TTC549 (cell line): ENCODE measurements around the gene GEMIN2.
"Not testable (repeated sequence)": the region's sequence is repeated elsewhere in the genome, so short reads cannot be mapped to it uniquely, and the experiment has no call there.

Experiments used
- FAIRE-seq: peaks from 2 replicates; lab custom pipeline; 2012; peaks lifted over from hg19 to GRCh38; lab: Jason Lieb, UNC

Gene GEMIN2

DNA sequence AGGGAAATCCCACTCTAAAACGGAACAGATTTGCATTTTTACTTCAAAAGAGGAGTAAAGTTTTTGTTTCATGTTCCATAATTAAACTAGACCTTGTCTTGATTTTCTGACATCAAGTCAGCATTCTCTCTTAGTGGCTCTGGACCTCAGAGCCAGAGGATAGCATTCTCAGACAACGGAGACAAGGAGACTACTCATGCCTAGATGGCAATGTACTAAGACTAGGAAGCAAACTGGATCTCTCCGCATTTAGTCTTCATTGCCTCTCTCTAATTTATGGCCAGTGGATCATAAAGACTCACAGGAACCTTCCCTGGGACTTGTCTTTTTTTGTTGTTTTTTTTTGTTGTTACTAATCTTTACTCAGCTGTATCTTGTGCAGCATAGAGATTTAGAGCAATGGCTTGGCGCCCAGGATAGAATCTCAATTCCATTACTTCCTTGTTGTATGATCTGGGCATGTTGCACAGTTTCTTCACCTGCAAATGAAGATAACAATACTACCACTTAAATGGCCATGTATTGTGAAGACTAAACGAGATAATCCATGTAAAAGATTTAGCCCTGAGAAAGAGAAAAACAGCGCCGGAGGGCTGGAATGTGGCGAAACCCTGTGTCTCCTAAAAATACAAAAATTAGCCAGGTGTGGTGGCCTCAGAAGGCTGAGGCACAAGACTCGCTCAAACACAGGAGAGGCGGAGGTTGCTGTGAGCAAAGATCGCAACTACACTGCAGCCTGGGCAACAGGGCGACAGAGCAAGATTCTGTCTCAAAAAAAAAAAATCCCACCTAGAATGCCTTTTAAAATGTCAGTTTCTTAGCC lies 4.0 kb upstream of the GEMIN2 start:
- FAIRE-seq = no peak

- FAIRE-seq = no peak
Measured at GRCh38 chr14:39113685-39114072, 444 bp upstream of the GEMIN2 start.

GRCh38 chr14:39122330-39123138 lies 8.4 kb downstream of the GEMIN2 start:
- no peak for FAIRE-seq

- FAIRE-seq = not testable (repeated sequence)
Measured at GRCh38 chr14:39137835-39138234, 23.7 kb downstream of the GEMIN2 start.

- FAIRE-seq = no peak
Measured at GRCh38 chr14:39138440-39138839, 24.3 kb downstream of the GEMIN2 start.

GRCh38 chr14:39140170-39140569 lies 26.0 kb downstream of the GEMIN2 start:
- no peak for FAIRE-seq

DNA sequence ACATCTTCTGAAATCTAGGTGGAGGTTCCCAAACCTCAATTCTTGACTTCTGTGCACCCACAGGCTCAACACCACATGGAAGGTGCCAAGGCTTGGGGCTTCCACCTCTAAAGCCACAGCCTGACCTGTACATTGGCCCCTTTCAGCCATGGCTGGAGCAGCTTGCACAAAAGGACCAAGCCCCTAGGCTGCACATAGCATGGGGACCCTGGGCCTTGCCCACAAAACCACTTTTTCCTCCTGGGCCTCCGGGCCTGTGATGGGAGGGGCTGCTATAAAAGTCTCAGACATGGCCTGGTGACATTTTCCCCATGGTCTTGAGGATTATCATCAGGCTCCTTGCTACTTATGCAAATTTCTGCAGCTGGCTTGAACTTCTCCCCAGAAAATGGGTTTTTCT lies 27.5 kb downstream of the GEMIN2 start:
- FAIRE-seq = not testable (repeated sequence)

- FAIRE-seq = not testable (repeated sequence)
Measured at GRCh38 chr14:39143226-39143625, 29.1 kb downstream of the GEMIN2 start.

GRCh38 chr14:39145266-39145966 lies 31.3 kb downstream of the GEMIN2 start:
- no peak for FAIRE-seq

GRCh38 chr14:39154594-39155189 lies 40.6 kb downstream of the GEMIN2 start:
- no peak for FAIRE-seq

GRCh38 chr14:39157491-39157890 lies 43.4 kb downstream of the GEMIN2 start:
- FAIRE-seq = no peak

DNA sequence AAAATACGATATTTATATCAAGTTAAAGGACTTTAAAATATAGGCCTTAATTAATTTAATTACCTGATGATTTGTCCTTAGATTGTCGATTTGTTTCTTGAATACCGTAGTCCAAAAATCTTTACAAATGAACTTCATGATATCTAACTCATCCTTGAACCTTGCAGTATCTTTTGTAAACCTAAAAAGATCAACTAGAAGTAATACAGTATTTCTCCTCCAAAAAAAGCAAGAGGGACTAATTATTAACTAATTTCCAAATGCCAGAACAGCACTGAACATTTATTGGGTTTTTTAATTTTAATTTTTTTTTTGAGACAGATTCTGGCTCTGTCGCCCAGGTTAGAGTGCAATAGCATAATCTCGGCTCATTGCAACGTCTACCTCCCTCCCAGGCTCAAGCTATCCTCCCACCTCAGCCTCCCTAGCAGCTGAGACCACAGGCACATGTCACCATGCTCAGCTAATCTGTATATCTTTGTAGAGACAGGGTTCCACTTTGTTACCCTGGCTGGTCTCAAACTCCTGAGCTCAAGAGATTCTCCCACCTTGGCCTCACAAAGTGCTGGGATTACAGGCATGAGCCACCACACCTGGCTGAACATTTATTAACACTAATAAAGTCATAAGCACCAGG lies 44.2 kb downstream of the GEMIN2 start:
- no peak for FAIRE-seq

DNA sequence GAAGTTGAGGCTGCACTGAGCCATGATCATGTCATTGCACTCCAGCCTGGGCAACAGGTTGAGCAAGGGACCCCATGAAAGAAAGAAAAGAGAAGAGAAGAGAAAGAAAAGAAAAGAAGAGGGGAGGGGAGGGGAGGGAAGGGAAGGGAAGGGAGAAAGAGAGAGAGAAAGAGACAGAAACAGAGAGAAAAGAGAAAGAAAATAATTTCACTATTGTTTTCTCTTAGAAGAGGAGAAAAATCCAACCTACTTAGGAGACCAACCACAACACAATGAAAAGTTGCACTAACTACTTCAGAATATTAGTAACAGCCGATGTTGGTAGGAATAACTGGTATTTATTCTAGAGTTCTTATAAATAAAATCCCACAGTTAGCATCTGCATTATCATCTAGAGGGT lies 46.4 kb downstream of the GEMIN2 start:
- FAIRE-seq = no peak

DNA sequence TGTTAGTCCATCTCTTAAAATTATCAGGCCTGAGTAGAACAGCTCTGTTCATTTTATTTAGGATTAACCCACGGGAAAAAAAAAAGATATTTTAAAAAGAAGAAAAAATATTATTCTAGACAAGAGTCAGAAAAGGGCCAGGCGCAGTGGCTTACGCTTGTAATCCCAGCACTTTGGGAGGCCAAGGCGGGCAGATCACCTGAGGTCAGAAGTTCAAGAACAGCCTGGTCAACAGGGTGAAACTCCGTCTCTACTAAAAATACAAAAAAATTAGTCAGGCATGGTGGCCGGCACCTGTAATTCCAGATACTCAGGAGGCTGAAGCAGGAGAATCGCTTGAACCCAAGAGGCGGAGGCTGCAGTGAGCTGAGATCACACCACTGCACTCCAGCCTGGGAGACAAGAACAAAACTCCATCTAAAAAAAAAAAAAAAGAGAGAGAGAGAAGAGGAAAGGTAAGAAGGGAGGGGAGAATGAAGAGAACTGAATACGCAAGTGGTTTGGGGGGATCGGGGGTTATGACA lies 53.7 kb downstream of the GEMIN2 start:
- not testable (repeated sequence) for FAIRE-seq

DNA sequence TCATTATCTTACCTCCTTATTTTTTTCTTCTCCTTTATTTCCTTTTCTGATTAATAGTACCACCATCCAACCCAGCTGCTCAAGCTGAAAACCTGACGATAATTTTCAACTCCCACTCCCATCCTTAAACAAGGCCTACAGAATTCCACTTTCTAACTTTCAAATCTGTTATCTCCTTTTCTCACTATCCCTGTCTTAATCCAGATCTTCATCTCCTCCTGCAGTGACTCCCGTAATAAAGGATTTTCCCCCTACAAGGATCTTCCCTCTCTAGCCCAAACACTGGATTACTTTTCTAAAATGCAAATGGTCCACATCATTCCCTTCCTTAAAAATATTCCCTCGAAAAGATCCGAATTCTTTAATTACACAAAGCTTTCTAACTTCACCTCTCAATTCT lies 54.5 kb downstream of the GEMIN2 start:
- no peak for FAIRE-seq

DNA sequence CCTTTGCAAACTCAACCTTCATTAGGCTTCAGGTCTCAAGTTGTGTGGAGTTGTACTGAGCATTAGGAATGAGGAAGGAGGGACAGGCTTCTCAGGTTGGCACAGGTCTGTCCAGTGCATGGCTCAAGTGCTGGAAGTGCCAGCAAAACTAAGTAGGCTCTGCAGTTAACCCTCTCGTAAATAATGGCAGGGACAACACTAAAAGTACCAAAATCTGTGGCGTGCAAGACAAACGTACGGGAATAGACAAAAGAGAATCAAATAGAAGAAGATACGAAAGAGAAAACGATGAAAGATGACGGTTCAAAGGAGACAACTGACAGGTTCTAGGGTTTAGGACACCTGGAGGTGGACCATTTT lies 55.4 kb downstream of the GEMIN2 start:
- FAIRE-seq = no peak

DNA sequence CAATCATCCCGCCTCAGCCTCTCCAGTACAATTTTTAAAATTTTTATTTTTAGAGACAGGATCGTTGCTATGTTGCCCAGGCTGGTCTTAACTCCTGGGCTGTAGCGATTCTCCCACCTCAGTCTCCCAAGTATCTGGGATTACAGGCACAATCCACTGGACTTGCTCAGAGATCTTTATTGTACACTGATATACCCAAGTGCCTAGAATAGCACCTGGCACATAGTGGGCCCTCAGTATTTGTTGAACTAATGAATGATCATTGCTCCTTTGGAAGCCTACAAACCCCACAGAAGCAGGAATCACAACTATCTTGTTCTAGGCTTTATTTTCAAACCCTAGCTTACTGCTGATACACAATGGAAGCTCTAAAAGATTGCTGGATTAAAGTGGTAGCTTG lies 59.1 kb downstream of the GEMIN2 start:
- FAIRE-seq = no peak

DNA sequence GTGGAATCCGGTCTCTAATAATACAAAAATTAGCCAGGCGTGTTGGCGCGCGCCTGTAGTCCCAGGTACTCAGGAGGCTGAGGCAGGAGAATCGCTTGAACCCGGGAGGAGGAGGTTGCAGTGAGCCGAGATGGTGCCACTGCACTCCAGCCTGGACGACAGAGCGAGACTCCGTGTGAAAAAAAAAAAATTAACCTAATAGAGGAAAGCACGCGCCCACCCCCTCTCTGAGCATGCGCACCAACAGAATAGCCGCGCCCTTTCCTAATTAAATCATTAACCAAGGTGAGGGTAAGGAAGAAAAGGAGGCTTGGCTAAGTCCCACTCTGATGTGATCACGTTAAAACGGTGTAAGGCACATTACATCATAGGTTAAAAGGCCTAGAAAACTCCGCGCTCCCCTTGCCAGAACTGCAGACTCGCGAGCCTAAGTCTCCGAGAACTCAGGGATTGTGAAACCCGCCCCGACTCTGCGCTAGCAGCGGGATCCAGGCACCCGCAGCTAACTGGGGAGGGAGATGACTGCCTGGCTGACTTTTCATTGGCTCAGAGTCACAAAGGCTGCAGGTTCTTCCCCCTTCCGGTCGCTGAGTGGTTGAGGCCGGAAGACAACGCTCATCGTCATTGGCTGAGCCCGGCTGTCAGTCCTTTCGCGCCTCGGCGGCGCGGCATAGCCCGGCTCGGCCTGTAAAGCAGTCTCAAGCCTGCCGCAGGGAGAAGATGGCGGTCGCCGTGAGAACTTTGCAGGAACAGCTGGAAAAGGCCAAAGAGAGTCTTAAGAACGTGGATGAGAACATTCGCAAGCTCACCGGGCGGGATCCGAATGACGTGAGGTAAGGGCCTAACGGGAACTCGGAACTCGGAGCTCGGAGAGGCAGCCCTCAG lies 60.7 kb downstream of the GEMIN2 start, which contains the start of gene PNN:
PNN (plus strand) TSS at position 695 of the 885 bp plus-strand sequence; CDS start at position 721, 26 bp downstream.
- FAIRE-seq = peak; percentile 94

DNA sequence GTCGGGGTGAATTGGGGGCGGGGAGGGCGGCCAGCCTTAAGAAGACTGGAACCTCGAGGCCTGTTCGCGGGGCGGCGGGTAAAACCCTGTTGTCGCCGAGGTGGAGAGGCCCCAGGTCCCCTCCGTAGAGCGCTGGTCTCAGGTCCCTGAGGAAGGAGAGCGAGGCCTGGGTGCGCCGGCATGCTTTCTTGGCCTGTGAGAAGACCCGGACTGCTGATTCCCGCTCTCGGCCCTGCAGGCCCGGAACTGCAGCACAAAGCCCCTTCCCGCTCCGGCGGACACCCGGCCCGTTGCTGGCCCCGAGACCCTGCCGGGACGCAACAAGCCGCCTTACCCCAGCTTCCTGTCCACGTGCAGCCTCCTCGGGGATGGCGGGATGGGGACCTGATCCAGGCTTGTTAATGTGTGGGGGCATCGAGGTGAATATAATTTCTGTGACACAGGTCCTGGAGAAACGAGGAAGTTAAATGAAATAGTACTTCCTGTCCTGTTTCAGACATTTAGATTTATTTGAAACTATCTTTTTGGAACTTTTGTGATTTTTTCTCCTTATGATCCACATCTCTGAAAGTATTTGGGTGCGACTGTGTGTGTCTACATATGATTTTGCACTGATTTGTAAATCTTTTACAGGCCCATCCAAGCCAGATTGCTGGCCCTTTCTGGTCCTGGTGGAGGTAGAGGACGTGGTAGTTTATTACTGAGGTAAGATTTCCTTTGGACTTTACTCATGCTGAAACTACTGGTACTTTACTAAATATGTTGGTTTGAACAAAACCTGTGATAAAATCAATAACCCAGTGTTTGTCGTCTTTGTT lies 61.5 kb downstream of the GEMIN2 start:
- FAIRE-seq = no peak
